ENCODE results near the gene MAX.
A peak's percentile ranks its signal among the peaks of the same experiment; 100 is the strongest.
"Not testable (repeated sequence)": the region's sequence is repeated elsewhere in the genome, so short reads cannot be mapped to it uniquely, and the experiment has no call there.

MAX gene

DNA sequence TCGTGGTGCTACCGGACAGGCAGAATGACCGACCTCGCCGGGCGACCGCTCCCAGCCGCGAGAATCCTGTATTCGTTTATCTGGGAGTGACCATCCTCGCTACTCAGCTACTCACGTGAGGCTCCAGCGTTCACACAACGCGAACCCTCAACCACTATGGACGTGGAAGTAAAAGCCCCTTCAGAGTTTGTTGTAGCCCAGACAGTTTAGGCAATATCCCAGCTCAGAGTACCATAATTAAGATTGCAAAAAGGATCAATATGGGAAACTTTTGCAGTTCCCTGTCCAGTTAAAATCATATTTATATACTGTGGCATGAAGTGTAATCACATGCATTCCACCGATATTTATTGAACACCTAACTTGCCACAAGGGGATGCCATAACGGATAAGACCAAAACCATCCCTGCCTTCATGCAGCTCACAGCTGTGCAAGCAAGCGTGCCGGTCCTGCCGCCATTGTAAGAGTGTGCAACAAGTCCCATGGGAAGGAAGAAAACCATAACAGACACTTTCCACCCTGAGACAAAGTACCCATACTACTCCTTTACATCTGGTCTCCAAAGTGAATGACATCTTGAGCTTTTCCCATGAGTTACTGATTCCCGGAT, 938 bp upstream of the MAX start:
- no peak for DNase-seq

DNA sequence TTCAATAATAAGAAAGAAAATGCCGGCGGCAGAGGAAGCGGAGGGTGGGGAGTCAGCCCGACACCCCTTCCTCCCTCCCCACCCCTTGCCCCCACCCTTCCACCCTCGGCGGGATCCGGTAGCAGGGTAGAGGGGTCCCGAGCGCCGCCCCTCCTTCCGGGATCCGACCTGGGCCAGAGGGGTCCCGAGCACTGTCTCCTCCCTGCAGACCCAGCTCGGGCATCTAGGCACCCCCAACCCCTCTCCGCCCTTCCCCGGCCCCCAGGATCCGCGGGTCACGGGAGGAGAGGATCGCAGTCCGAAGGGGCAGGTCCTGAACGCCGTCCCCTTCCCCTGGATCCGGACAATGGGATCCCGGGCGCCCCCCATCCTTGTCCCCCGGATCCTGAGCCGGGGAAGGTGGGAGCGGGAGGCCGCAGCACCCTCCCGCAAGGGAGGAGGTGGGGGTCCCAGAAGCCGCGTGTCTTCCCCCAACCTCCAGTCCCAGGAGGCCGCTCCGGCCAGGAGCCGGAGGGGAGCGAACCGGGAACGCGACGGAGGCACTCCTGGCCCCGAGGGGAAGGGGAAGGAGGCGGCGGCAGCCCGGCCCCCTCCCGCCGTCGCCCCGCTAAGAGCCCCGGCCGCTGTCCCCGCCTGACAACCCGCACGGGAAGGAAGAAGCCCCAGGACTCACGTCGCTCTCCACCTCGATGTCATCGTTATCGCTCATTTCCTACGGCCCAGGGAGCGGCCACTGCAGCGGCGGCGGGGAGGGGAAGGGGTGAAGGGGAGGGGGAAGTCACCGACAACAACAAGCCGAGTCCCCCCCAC, 481 bp downstream of the MAX start:
- no peak for DNase-seq

DNA sequence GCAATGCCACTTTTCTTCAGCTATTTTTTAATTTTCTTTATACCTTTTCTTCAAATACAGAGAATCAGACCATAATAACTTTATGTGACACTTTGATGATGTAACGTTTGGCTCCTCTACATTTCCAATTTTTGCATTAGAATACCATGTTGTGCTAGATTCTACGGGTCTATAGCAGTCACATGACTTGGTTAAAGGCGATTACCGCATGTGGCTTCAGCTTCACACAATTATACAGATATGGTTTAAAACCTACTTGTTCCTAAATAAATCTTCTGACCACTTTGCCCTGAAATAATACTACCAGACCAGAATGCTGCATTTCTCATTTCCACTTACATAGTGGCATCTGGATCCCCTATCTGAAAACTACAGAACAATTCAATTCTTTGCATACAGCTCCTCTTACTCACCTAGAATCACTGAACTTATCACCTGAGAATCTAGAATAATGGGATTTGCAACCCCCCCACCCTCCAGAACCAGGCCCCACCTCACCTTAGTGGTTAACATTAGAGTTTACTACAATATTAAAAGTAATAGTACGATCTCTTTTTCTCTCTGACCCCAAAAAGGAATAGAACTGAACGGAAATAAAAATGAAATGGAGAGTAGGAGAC, 1.3 kb downstream of the MAX start:
- DNase-seq: no peak

DNA sequence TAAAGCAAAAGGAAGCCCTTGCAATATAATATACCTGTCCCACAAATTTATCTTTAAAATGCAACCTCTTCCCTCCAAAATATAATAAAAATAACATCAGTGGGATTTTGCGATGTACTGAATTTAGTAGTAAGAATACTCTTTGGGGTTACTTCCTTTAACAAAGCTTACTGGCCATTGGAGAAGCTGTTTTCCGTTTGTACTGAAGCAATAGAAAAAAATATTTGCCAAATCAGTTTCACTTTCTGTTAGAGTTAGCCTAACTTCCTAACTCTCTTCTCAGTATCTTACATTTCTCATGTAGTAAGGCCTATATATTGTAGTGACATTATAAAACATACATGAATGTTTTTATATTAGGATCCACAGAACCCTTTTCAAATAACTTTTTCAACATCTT, 3.7 kb downstream of the MAX start:
- DNase-seq: no peak

DNA sequence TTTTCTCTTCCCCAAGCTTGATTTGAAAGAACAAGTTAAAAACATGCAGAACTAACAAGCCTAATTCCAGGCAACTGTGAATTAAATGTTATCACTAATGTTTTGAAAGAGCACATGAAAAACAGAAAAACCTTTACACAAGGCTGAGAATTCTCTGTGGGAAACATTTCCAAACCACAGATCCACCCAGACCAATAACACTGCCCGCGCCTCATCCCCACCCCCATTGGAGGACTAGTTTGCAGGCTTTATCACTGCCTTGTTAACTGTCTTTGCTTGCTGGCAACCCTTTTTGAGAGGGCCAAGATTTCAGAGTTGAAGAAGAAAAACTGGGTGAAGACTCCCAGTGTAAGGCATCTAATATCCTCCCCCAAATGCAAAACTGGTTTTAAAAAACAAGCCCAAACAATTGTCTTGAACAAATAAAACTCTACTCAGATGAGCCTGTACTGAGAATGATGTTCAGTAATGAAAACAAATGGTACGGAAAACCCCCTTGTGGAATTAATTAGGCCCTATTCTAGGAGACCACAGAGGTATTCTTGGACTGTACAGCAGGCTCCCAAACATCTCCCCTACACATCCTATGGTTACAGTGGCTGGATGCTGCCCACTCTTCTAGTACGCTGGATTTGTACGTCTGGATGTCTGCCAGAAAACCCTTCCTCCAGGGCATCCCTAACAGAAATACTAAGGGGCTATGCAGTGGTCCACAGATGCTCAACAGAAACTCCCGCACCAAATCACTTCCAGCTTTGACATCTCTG, 5.8 kb downstream of the MAX start:
- DNase-seq: no peak

DNA sequence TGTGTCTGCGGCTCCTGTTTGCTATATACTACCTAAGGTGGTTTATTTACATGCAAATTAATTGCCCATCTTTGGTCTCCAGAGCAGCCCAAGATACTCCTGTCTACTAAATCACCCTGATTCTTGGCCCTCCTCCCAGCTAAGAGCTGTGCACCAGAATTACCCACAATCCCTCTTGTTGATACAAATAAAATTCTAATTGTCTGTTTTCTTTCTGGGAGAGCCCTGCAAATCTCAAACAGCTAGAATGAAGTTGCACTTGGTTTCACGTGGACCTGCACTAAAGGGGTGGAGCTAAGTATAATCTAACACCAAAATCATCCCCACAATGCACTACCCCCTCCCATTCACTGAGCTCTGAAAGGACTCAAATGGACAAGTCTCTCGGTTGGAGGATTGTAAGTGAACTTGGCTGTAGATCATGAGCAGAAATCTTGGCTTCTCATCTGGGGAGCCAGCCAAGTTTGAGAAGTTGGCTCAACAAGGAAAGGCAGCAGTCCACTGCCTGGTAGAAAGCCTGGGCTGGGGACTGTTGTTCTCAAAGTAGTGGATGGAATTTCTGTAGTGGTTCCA, 6.6 kb downstream of the MAX start:
- peak in 1 of 2 experiments; percentile 46 for DNase-seq

DNA sequence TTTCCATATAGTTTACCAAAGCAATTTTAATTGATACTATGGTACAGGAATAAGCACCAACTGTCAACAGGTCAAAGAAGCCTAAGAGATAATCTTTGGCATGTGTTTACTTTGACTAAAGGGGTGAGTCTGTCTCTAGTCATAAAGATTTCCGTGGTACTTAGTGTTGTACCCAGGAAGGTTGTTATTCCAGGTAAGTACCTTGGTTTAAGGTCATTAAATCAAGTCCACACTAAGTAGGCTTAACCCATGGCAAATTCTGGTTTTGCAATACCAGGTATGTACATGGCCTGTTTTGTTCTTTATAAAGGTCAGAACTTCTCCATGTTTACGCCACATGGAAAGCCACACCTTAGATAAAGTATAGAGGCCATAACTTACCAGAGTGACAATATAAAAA, 10.0 kb downstream of the MAX start:
- DNase-seq: no peak

DNA sequence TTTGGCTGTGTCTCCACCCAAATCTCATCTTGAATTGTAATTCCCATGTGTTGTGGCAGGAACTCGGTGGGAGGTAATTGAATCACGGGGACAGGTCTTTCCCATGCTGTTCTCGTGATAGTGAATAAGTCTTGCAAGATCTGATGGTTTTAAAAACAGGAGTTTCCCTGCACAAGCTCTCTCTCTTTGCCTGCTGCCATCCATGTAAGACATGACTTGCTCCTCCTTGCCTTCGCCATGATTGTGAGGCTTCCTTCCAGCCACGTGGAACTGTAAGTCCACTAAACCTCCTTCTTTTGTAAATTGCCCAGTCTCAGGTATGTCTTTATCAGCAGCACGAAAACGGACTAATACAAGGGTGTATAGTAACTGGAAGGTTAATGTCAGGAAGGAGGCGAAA, 14.5 kb downstream of the MAX start:
- not testable (repeated sequence) for DNase-seq

DNA sequence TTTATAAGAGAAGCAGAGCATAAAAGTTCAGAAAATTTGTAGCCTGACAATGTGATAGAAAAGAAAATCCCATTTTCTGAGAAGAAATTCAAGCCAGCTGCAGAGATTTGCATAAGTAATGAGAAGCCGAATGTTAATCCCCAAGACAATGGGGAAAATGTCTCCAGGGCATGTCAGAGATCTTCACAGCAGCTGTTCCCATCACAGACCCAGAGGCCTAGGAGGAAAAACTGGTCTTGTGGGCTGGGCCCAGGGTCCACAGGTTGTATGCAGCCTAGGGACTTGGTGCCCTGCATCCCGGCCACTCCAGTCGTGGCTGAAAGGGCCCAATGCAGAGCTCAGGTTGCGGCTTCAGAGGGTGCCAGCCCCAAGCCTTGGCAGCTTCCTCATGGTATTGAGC, 15.6 kb downstream of the MAX start:
- not testable (repeated sequence) for DNase-seq

DNA sequence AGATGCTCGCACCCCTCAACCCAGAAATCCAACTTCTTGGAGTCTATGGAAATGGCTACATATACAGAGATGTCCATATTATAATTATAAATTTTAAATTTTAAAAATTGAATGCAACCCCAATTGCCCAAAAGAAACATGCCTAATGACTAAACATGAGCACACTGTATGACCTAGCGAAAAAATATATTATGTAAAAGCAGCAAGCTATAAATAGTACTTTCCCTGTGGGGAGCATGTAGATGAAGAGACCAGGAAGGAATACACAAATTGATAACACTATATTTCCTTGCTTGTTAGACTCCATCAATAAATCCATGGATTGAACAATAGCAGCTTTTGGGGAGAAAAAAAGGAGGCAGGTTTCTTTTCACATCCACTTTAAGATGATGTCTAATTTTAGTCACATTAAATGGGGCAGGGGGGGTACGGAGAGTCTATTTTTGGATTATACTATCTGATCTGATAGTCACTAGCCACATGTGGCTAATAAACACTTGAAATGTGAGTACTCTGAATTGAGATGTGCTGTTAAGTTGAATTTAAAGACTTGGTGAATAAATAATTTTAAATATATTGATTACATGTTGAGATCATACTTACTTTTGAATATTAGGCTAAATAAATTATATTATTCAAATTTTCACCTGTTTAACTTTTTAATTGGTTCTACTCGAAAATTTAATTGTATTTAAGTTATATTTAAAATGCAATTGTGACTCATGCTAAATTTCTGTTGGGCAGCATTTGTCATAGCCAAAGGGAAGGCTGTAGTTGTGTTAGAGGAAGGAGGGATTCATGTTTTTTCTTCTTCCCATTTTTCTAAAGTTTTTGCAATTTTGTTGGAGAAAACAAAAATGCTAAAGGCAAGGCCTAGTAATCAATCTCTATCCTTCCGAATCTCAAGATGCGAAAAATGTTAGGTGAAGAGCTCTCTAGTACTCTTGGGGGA, 17.5 kb downstream of the MAX start:
- DNase-seq: no peak

DNA sequence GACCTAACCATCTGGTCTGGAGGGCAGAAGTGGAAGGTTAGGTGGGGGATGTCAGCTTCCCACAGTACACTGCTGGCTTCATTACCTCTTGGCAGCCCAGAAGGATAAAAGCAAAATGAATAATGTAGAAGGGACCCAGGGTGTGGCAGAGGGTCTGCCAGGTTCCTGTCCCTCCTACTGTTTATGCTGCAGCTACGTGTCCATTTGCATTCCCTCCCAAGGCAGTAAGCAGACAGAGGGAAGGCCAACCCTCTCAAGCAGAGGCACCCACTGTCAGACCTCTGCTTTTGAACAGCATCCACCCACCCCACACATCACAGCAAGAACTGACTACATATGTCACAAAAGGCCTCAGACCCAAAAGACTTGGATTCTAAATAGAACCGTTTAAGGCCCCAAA, 19.4 kb downstream of the MAX start:
- no peak for DNase-seq

DNA sequence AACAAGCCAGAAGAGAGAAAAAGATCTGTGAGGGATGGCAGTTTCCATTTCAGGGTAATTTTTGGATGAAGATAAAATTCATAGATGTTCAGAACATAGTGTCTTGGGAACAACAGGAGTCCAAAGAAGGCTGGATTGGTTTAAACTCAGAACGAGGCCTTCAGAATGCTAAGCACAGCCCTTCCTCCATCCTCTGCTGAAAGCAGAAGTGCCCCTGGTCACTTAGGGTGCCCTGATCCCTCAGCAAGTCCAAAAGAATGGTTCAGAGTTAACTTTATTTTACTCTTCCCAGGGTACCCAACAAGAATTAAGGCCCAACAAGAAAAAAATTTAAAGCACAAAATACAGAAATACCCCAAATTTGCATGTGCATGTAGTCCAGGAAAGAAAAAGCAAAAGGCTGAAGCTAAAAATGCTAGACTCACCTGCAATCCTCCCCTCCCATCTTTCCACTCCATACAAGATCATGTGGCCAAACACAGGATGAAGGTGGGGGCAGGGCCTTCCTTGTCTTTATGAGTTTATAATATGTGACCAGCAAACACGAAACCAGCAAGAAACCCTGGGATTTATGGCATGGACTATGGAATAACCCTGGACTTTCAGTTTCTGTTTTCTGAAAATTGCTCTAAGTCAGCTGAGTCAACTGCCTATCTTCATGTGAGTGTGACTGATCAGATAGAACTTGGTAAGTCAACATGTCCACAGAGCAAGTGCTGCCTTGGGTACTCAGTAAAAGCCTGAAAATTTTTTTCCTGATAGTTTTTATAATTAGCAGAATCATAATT, 21.2 kb downstream of the MAX start:
- DNase-seq: no peak

DNA sequence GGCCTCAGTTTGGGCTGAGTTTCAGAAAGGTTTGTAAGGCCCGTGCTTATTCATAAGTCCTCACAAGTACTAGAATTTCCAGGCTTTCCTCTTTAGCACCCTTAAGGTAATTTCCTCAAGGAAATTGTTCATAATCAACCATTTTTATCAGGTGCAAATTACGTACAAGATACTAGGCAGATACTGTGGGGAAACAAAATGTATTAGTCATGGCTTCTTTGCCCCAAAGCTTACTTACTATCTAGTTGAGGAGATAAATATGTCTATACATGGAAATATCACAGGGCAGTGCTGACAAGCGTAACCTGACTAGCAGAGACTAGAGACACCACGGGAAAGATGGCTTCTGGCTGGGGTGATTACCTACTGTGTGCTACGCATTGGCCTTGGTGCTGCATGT, 22.5 kb downstream of the MAX start:
- DNase-seq: no peak

DNA sequence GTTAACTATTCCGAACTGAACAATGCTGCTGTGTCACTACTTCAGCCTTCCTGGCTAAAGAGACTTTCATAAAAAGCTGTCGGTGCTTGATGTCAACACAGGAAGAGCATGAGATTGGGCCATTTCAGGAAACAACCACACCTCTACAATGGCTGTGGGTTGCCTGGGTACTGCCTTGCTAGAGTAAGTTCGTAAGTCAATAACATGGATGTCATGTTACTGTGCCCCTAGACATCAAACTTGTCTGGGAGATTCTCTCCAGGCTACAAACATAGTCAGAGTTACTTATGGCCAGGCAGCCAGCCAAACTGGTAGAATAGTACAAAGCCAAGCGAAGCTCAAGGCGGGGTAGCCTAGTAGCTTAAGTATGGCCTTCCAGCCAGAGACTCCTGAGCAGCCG, 23.1 kb downstream of the MAX start:
- DNase-seq: no peak

DNA sequence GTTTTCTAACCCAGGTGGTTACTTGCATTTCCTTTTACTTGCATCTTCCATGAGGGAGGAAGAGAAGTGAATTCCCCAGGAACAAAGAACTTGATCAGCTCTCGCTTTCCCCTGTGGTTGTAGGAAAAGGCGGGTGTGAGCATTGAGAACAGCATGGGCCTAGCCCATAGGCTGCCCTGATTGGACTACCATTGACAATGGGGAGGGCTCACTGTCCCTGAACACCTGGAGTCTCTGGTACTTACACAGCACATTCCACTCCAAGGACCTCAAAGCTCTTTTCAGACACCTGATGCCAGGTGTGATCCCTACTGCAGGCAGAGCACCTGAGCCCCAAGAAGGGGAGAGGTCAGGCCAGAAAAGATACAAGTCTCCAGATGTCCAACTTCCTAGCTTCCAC, 25.0 kb downstream of the MAX start:
- no peak for DNase-seq

DNA sequence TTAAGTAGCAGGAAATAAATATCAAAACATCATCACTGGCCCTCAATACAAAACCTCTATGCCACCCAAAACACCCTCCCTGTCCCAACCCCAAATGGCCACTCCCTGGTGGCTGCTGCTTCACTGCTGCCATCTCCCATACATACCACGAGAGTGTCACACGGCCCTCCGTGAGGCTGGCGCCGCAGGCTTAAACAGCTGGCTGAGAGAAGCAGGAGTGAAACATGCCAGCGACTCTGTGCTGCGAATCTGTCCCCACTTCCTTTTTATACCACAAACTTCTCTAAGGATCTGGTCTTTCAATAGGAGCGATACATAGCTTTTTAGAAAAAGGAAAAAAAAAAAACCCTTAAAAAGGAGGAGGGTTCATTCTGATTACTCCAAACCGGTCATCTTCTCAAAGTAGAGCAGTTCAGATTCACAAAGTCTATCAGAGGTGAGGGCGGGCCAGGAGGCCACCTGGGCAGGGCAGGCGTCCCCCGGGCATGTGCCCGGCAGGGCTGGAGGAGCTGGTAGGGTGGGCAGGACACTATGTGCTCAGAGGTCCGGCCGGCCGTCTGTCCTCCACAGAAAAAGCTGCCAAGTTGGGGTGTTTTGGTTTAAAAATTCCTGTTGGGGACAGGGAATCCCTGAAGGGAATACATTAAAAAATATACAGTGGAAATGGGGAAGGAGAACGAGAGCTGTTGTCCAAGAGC, 26.5 kb downstream of the MAX start:
- no peak for DNase-seq

DNA sequence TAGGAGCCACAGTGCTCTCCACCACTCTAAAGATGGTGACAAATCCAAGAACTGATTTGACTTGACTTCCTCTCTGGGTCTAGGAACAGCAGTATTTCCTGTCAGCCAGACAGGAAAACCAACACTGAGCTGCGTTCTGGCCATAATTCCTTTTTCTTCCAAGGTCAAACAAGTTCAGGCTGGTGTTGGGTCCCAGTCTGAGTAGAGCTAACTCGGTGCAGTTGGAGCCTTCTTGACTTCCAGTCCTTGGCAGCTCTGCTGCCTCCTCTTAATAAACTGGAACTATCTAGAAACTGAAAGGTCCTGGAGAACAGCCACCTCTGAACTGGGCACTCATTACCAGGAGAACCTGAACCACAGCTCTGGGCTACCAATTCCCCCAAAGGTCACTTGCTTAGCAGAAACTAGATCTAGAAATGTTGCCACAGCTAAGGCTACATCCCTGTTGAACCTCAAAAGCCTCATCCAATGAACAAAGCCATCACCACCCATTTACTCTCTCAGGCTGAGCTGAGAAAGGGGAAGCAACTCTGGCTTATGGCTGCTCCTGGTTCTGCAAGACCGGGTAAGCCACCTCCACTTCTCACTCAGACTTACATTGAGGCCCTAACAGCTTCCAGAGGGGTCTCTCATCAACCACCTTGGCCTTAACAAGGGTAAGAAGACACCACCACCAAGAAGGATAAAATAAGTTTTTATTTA, 27.7 kb downstream of the MAX start:
- DNase-seq: no peak

DNA sequence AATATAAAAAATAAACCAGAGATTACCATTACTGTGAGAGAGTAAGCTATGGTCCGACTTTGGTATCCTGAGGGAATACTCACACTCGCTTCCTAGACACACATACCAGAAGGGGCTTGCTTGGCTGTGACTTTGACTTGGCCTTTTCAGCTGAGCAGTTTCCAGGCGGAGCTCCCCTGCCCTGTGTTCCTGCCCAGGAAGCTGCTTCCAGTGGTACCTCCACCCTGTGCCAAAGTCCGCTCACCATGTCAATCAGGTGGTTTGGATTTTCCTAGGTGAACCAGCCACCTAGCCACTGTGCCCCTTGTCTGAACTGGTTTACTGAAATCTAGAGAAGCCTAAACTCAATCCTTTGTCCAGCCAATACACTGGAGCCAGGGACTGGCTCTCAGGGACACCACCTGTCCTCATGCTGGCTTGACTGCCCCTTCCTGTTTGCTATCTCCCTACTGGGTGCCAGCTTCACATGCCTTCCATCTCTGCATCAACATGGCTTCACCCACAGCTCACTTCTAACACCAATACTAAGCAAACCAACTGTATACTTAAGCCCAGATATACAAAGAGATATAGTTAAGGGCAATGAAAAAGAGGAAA, 28.6 kb downstream of the MAX start:
- DNase-seq: no peak

DNA sequence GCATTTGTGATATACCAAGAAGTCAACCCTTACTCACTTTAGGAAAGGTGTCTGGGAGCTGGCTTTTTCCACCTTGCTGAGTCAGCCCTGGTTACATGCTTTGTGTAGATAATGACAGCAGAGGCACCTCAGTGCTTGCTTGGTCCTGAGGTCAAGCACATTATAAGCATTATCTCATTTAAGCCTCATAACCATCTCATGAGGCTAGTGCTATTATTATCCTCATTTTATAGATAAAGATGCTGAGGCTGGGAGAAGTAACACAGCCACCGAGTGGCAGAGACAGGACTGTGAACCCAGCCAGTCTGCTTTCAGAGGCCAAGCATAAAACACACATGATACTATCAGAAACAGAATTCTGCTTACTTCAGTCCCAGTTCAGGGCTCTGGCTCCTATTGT, 29.4 kb downstream of the MAX start:
- DNase-seq: no peak

All from cerebellar nuclear complex (tissue), 1 donor.